Suprapubic skin (tissue), 4 donors: ENCODE data around the gene ANAPC10. TPM values are rescaled to one million over a fixed set of nuclear protein-coding genes. Genes with fewer than 3 reads are reported as not detected.

Source experiments
- DNase-seq, 2 donors: peaks; one replicate each; pipeline ENCODE4 v3.0.0-alpha.2; 2019; ENCODE audit warnings: low spot score in 2 of 2
- H3K27ac ChIP-seq: fragments of 200-600 bp; sonication (generic); one replicate; pipeline ENCODE4 v1.5.1; 2019
- H3K27me3 ChIP-seq: fragments of 200-600 bp; sonication (generic); one replicate; pipeline ENCODE4 v1.5.1; 2019
- H3K36me3 ChIP-seq: fragments of 200-600 bp; sonication (generic); one replicate; pipeline ENCODE4 v1.5.1; 2019
- H3K4me1 ChIP-seq: fragments of 200-600 bp; sonication (generic); one replicate; pipeline ENCODE4 v1.5.1; 2019
- H3K4me3 ChIP-seq: fragments of 200-600 bp; sonication (generic); one replicate; pipeline ENCODE4 v1.5.1; 2019; ENCODE audit warnings: mild to moderate bottlenecking
- H3K9me3 ChIP-seq: fragments of 200-600 bp; sonication (generic); one replicate; pipeline ENCODE4 v1.5.1; 2019
- EP300 ChIP-seq: sonication (generic); formaldehyde crosslinking; IDR thresholded peaks from one replicate; pipeline ENCODE4 v1.6.1; 2017; ENCODE audit warnings: antibody characterized with exemption
- POLR2A ChIP-seq, 2 donors: fragments of 450-650 bp; IDR thresholded peaks; one replicate each; pipeline ENCODE4 v1.6.1; 2017; ENCODE audit warnings: antibody characterized with exemption in 2 of 2, mild to moderate bottlenecking in 2 of 2, moderate library complexity in 2 of 2
- POLR2AphosphoS5 ChIP-seq, 3 donors: sonication (generic); formaldehyde crosslinking; IDR thresholded peaks; one replicate each; pipeline ENCODE4 v1.6.1; 2017; ENCODE audit warnings: antibody characterized with exemption in 3 of 3
- WGBS: methylation state at CpG from one replicate; pipeline ENCODE4 v1.1.5; 2018; 5-methylcytosine and 5-hydroxymethylcytosine counted together
- total RNA-seq, 4 donors: library from RNA; depleted of rRNA; stranded (reverse); fragments of >200 nt; gene quantifications; one replicate each; pipeline ENCODE4 v1.1.0, GENCODE V29; 2016
- TF ChIP-seq, protein P1 (sequence below), 2 donors: fragments of 200-600 bp in 1 of 2; fragments of 450-650 bp in 1 of 2; sonication (generic) in 1 of 2; IDR thresholded peaks; one replicate each; pipeline ENCODE4 v1.5.1; 2016 to 2019; ENCODE audit warnings: antibody characterized with exemption in 2 of 2, mild to moderate bottlenecking in 1 of 2, moderate library complexity in 1 of 2

ANAPC10 gene
- total RNA-seq, 4 donors from 2014 or later: 16.1 to 30.1 (median 24.0) TPM

DNA sequence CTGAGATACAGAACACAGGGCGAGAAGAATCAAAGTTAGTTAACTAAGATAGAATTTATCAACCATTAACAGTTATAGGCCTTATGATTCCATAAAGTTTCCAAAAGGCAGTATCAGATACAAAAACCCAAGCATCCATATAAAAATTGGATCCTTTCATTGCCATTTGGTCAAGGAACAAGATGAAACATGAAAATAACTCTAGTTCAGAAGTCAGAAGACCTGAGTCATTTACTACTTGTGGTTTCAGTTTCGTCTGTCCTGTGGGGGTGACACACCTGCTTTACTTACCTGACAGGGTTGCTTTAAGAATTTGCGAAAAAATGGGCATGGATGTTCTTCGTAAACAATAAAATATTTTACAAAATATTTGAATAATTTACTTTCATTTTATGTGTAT lies 130.8 kb downstream of the ANAPC10 start:
- DNase-seq: no peak
- Histone ChIP-seq H3K36me3 (no peaks in the 10 kb centered on the region), H3K27ac (no peak overlapping the region), H3K9me3 (no peaks in the 10 kb centered on the region), H3K4me3 (no peak overlapping the region), H3K27me3 (no peaks in the 10 kb centered on the region), H3K4me1 (no peaks in the 10 kb centered on the region)
- TF ChIP-seq POLR2A (IDR thresholded peaks at IDR 0.05): no peak
- TF ChIP-seq POLR2AphosphoS5 (IDR thresholded peaks at IDR 0.05): no peak
- no peak for TF ChIP-seq EP300
- TF ChIP-seq, protein P1, sequence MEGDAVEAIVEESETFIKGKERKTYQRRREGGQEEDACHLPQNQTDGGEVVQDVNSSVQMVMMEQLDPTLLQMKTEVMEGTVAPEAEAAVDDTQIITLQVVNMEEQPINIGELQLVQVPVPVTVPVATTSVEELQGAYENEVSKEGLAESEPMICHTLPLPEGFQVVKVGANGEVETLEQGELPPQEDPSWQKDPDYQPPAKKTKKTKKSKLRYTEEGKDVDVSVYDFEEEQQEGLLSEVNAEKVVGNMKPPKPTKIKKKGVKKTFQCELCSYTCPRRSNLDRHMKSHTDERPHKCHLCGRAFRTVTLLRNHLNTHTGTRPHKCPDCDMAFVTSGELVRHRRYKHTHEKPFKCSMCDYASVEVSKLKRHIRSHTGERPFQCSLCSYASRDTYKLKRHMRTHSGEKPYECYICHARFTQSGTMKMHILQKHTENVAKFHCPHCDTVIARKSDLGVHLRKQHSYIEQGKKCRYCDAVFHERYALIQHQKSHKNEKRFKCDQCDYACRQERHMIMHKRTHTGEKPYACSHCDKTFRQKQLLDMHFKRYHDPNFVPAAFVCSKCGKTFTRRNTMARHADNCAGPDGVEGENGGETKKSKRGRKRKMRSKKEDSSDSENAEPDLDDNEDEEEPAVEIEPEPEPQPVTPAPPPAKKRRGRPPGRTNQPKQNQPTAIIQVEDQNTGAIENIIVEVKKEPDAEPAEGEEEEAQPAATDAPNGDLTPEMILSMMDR (IDR thresholded peaks at IDR 0.05): no peak
- WGBS: 85% methylated on average over 4 of the region's 4 CpGs

DNA sequence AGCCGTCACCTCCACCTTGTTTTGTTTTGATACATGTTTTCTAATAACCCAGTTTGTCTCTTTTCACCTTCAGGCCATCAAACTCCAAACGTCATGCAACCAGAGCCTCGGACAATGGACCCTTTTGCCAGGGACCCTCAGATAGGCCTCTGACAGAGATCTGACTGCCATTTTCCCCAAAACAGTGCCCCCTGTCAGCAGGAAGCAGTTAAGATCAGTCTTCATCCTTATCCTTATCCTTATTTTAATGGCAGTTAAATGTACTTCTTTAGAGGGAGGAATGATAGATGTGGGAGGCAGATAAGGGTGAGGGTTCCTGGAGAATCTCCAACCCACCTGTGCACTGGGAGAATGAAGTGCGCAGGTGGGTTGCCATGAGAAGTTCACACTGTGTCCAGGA lies 135.7 kb downstream of the ANAPC10 start:
- Histone ChIP-seq H3K27me3 (no peaks in the 10 kb centered on the region), H3K27ac (no peak overlapping the region), H3K4me3 (no peak overlapping the region), H3K4me1 (no peaks in the 10 kb centered on the region), H3K36me3 (no peaks in the 10 kb centered on the region), H3K9me3 (no peaks in the 10 kb centered on the region)
- no peak for TF ChIP-seq EP300
- TF ChIP-seq POLR2AphosphoS5 (IDR thresholded peaks at IDR 0.05): no peak
- TF ChIP-seq POLR2A (IDR thresholded peaks at IDR 0.05): no peak
- TF ChIP-seq, protein P1 (IDR thresholded peaks at IDR 0.05): no peak
- DNase-seq: no peak
- WGBS: 72% methylated on average over 4 of the region's 4 CpGs

DNA sequence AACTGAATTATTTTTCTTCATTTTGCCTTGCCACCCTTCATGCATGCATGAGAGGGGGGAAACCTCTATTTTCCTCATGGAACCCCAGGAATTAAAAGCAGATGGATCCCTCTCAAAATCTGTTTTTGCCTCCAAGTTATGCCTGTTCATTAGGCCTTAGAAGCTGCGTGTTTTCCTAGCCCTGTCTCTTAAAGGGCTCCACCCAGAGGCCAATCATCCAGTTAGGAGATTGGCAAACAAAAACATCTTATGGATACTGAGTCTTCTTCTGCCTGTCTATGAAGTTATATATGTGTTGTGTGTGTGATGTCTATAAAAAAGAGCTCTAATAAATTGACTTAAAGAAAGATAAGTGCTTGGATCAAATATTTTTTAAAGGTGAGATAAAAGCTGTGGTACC lies 142.9 kb downstream of the ANAPC10 start:
- H3K9me3 ChIP-seq: peaks cover 16% of the 10 kb centered on the region
- H3K4me3 ChIP-seq: no peak overlapping the region
- 62% methylated on average over 1 of the region's 1 CpG for WGBS
- no peaks in the 10 kb centered on the region for H3K27me3 ChIP-seq
- H3K36me3 ChIP-seq: no peaks in the 10 kb centered on the region
- no peak overlapping the region for H3K27ac ChIP-seq
- no peaks in the 10 kb centered on the region for H3K4me1 ChIP-seq
- no peak for DNase-seq
- TF ChIP-seq POLR2A (IDR thresholded peaks at IDR 0.05) (no peak), EP300 (no peak), POLR2AphosphoS5 (IDR thresholded peaks at IDR 0.05) (no peak)
- TF ChIP-seq, protein P1 (IDR thresholded peaks at IDR 0.05): no peak

DNA sequence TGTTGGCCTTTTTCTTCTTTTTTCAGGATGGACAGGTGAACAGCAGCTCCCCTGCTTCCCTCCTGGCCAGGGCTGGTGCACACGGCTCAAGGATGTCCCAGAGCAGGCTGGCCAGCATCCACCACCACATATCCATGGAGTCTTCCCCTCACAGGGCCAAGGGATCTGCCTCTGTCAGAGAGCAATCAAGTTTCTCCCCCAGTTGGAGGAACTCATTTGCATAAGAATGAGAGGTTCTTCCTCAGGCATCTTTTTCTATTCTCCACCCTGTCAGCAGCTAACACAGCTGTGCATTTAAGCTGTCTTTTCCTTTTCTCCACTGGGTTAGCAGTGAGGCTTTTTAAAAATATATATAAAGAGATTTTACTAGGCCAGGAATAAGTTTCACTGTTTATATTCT lies 143.8 kb downstream of the ANAPC10 start:
- Histone ChIP-seq H3K27me3 (no peaks in the 10 kb centered on the region), H3K36me3 (no peaks in the 10 kb centered on the region), H3K9me3 (peaks cover 16% of the 10 kb centered on the region), H3K4me3 (no peak overlapping the region), H3K4me1 (no peaks in the 10 kb centered on the region), H3K27ac (no peak overlapping the region)
- WGBS: 79% methylated on average over 1 of the region's 1 CpG
- TF ChIP-seq EP300: no peak
- TF ChIP-seq, protein P1 (IDR thresholded peaks at IDR 0.05): no peak
- TF ChIP-seq POLR2A (IDR thresholded peaks at IDR 0.05): no peak
- no peak for TF ChIP-seq POLR2AphosphoS5 (IDR thresholded peaks at IDR 0.05)
- no peak for DNase-seq

DNA sequence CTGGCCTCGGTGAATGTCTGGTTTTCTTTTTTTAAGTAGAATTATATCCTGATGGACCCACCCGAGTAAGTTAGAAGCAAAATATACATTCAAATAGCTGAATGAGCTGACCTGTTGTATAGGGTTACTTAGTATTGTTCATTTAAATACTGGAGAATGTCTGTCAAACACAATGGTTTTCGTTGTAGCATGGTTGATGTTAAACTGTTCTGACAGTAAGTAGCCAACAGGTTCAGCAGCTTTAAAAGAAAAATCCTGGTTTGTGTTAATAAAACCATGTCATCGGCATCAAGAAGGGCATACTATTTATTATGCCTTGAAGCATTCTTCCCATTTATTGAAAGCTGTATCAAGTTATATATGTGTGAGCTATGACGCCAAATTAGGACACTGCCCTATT lies 149.6 kb downstream of the ANAPC10 start:
- Histone ChIP-seq H3K4me3 (no peak overlapping the region), H3K4me1 (no peaks in the 10 kb centered on the region), H3K9me3 (peaks cover 6% of the 10 kb centered on the region), H3K27ac (no peak overlapping the region), H3K27me3 (no peaks in the 10 kb centered on the region), H3K36me3 (no peaks in the 10 kb centered on the region)
- 79% methylated on average over 5 of the region's 5 CpGs for WGBS
- no peak for TF ChIP-seq POLR2A (IDR thresholded peaks at IDR 0.05)
- TF ChIP-seq, protein P1 (IDR thresholded peaks at IDR 0.05): no peak
- no peak for TF ChIP-seq EP300
- TF ChIP-seq POLR2AphosphoS5 (IDR thresholded peaks at IDR 0.05): no peak
- no peak for DNase-seq
